H1 (cell line): ENCODE data around the gene PTPRJ. TPM values are rescaled to one million over a fixed set of nuclear protein-coding genes. Genes with fewer than 3 reads are reported as not detected.

Experiments used
- BCL11A ChIP-seq, 2 experiments: IDR thresholded peaks; one replicate each; pipeline ENCODE4 v1.6.1; 2011; ENCODE audit warnings: low read depth in 2 of 2, low read length in 2 of 2, mild to moderate bottlenecking in 2 of 2
- CTBP2 ChIP-seq: IDR thresholded peaks from 2 replicates; pipeline ENCODE4 v1.7.0; 2011; ENCODE audit warnings: borderline replicate concordance, mild to moderate bottlenecking, moderate library complexity, mixed read lengths, low read length; ENCODE audit not compliant: insufficient read depth, insufficient read length
- EZH2 ChIP-seq: fragments of 200-600 bp; sonication (generic); IDR thresholded peaks from 2 replicates; pipeline ENCODE4 v1.7.1; 2012; ENCODE audit warnings: low read depth, mild to moderate bottlenecking, moderate library complexity, low read length, inconsistent platforms; ENCODE audit not compliant: severe bottlenecking
- GABPA ChIP-seq: IDR thresholded peaks from 2 replicates; pipeline ENCODE4 v1.6.1; 2011; ENCODE audit warnings: mild to moderate bottlenecking, low read length, moderate library complexity, borderline replicate concordance; ENCODE audit not compliant: insufficient read depth
- GTF2F1 ChIP-seq: IDR thresholded peaks from 2 replicates; pipeline ENCODE4 v1.6.1; 2012; ENCODE audit warnings: low read depth, low read length, improper control_type of control experiment, borderline replicate concordance
- RXRA ChIP-seq: IDR thresholded peaks from 2 replicates; pipeline ENCODE4 v1.6.1; 2011; ENCODE audit warnings: low read depth, mild to moderate bottlenecking, low read length, moderate library complexity; ENCODE audit not compliant: insufficient read depth
- SIN3A ChIP-seq, 2 experiments: IDR thresholded peaks in 1 of 2; conservative IDR thresholded peaks in 1 of 2; 2 replicates each; pipeline ENCODE4 v1.6.1; 2011 to 2012; ENCODE audit warnings: low read length in 2 of 2, improper control_type of control experiment in 1 of 2, low read depth in 1 of 2, mild to moderate bottlenecking in 1 of 2
- polyA plus RNA-seq, 7 experiments: library from polyadenylated mRNA; depleted of rRNA in 3 of 7; stranded (reverse) in 5 of 7; unstranded in 2 of 7; fragments of >200 nt in 5 of 7; fragments of 200-250 nt in 2 of 7; gene quantifications; 1 replicate in 5 of 7; 2 replicates in 1 of 7; 4 replicates in 1 of 7; pipeline versions ENCODE4 v1.2.1 to v1.2.3, GENCODE V29; 2011 to 2013; ENCODE audit warnings: missing spikeins in 2 of 7, mixed read lengths in 2 of 7
- total RNA-seq: library from RNA; stranded (reverse); fragmentation: NEBNext Ultra II Directional; extraction: Animal tissue kit (Norgen Biotek cat#: 25700); gene quantifications from 2 replicates; pipeline ENCODE4 v1.2.1, GENCODE V29; 2021

Gene PTPRJ
- total and polyA plus RNA-seq, 2 of the 8 experiments (the other 6 are each of a cell fraction or from before 2014, with no cell fraction given) = 4.4 to 22.6 TPM

GRCh38 chr11:48093795-48094642, 113.7 kb downstream of the PTPRJ start (continued):
- TF ChIP-seq CTBP2 (no peak), BCL11A (IDR thresholded peaks at IDR 0.05; ENCODE audit: low read depth in 2 of 2, low read length in 2 of 2) (no peak), GTF2F1 (no peak), RXRA (no peak), EZH2 (no peak), GABPA (no peak), SIN3A (conservative IDR thresholded peaks at IDR 0.05 in 1 of 2, IDR thresholded peaks at IDR 0.05 in 1 of 2; ENCODE audit: low read depth in 1 of 2, low read length in 2 of 2) (no peak)
